CD4-positive, CD25-positive, alpha-beta regulatory T cell (primary cell): Measurements from ENCODE around the gene TRIM10. TPM values are rescaled to one million over a fixed set of nuclear protein-coding genes. Genes with fewer than 3 reads are reported as not detected.

Source experiments
- ATAC-seq, 2 donors: fragments of 150-1000 bp; cut with Tn5 transposase; one replicate each; pipeline ENCODE4 v1.10.0; 2021; ENCODE audit warnings: low read depth in 2 of 2, moderate number of reproducible peaks in 2 of 2, moderate library complexity in 1 of 2
- DNase-seq, 3 donors: peaks; one replicate each; pipeline versions ENCODE4 v3.0.0 to v3.0.0-alpha.2; 2012 to 2022; ENCODE audit warnings: mixed read lengths in 1 of 3
- H3K27ac ChIP-seq: one replicate; pipeline ENCODE4 v1.7.0; 2013; ENCODE audit warnings: mild to moderate bottlenecking, low read length; ENCODE audit not compliant: insufficient read depth, poor library complexity, severe bottlenecking
- H3K27me3 ChIP-seq: one replicate; pipeline ENCODE4 v1.7.0; 2013; ENCODE audit warnings: low read length; ENCODE audit not compliant: control insufficient read depth, insufficient read depth
- H3K36me3 ChIP-seq: one replicate; pipeline ENCODE4 v1.7.0; 2013; ENCODE audit warnings: mild to moderate bottlenecking, low read length, moderate library complexity; ENCODE audit not compliant: control insufficient read depth, insufficient read depth
- H3K4me1 ChIP-seq: 2 replicates; pipeline ENCODE4 v1.7.0; 2013; ENCODE audit warnings: mild to moderate bottlenecking, low read length; ENCODE audit not compliant: insufficient read depth, control insufficient read depth, poor library complexity, severe bottlenecking
- H3K4me3 ChIP-seq: one replicate; pipeline ENCODE4 v1.7.0; 2013; ENCODE audit warnings: low read depth, mild to moderate bottlenecking, low read length, moderate library complexity
- H3K9me3 ChIP-seq, 2 experiments: 1 replicate in 1 of 2; 2 replicates in 1 of 2; pipeline ENCODE4 v1.7.0; 2013; ENCODE audit warnings: low read length in 2 of 2, mild to moderate bottlenecking in 1 of 2, moderate library complexity in 1 of 2; ENCODE audit not compliant: control insufficient read depth in 2 of 2
- H3K27ac Mint-ChIP-seq, 3 donors: one replicate each; pipeline ENCODE4 v1.8.0; 2020 to 2022; ENCODE audit warnings: mild to moderate bottlenecking in 3 of 3, mixed read lengths in 3 of 3, moderate library complexity in 2 of 3
- H3K27me3 Mint-ChIP-seq: one replicate; pipeline ENCODE4 v1.8.0; 2022; ENCODE audit warnings: mild to moderate bottlenecking, mixed read lengths
- H3K36me3 Mint-ChIP-seq: one replicate; pipeline ENCODE4 v1.8.0; 2020; ENCODE audit warnings: mixed read lengths
- H3K4me1 Mint-ChIP-seq, 4 donors: one replicate each; pipeline ENCODE4 v1.8.0; 2020 to 2022; ENCODE audit warnings: mixed read lengths in 4 of 4, mild to moderate bottlenecking in 1 of 4
- H3K4me3 Mint-ChIP-seq, 4 donors: one replicate each; pipeline ENCODE4 v1.8.0; 2020 to 2022; ENCODE audit warnings: mild to moderate bottlenecking in 4 of 4, mixed read lengths in 4 of 4, moderate library complexity in 3 of 4
- H3K9me3 Mint-ChIP-seq, 7 donors: one replicate each; pipeline ENCODE4 v1.8.0; 2020 to 2022; ENCODE audit warnings: mixed read lengths in 7 of 7, mild to moderate bottlenecking in 3 of 7, moderate library complexity in 2 of 7
- polyA plus RNA-seq, 4 donors: library from polyadenylated mRNA; unstranded; fragments of 300-500 nt; fragmentation: Illumina TruSeq; gene quantifications; one replicate each; pipeline ENCODE4 v1.2.3, GENCODE V29; 2021
- total RNA-seq: library from RNA; stranded (reverse); gene quantifications from one replicate; pipeline ENCODE4 v1.2.3, GENCODE V29; 2022

TRIM10 gene
- total and polyA plus RNA-seq, 5 donors from 2014 or later = not detected

GRCh38 chr6:30160008-30160784 is 815 bp downstream of the TRIM10 start:
- no peaks in the 10 kb centered on the region for H3K9me3 ChIP-seq
- no peaks in the 10 kb centered on the region for H3K36me3 ChIP-seq
- Mint-ChIP-seq H3K4me1 (peaks cover 0 to 16% (median 7%) of the 10 kb centered on the region in 4 donors), H3K36me3 (no peaks in the 10 kb centered on the region), H3K9me3 (no peaks in the 10 kb centered on the region), H3K27me3 (peaks cover 25% of the 10 kb centered on the region), H3K4me3 (no peak overlapping the region), H3K27ac (no peak overlapping the region)
- DNase-seq (no peak), ATAC-seq (no peak)
- H3K27me3 ChIP-seq = peaks cover 13% of the 10 kb centered on the region
- H3K4me1 ChIP-seq = peaks cover 4% of the 10 kb centered on the region
- H3K4me3 ChIP-seq = no peak overlapping the region
- H3K27ac ChIP-seq = no peak overlapping the region

- Histone ChIP-seq H3K36me3 (no peaks in the 10 kb centered on the region), H3K27ac (no peak overlapping the region)
- peaks cover 28% of the 10 kb centered on the region for H3K27me3 Mint-ChIP-seq
Observed at GRCh38 chr6:30158475-30159040, 2.5 kb downstream of the TRIM10 start.

GRCh38 chr6:30157999-30158398 is 3.0 kb downstream of the TRIM10 start:
- no peaks in the 10 kb centered on the region for H3K36me3 Mint-ChIP-seq
- no peak for ATAC-seq
- no peak overlapping the region for H3K4me3 ChIP-seq

More at GRCh38 chr6:30158475-30159040, 2.5 kb downstream of the TRIM10 start:
- Mint-ChIP-seq H3K27ac (no peak overlapping the region), H3K4me3 (no peak overlapping the region), H3K36me3 (no peaks in the 10 kb centered on the region), H3K9me3 (no peaks in the 10 kb centered on the region), H3K4me1 (peaks cover 0 to 8% (median 4%) of the 10 kb centered on the region in 4 donors)
- no peak for DNase-seq
- ATAC-seq = no peak
- H3K9me3 ChIP-seq = no peaks in the 10 kb centered on the region
- H3K4me3 ChIP-seq = no peak overlapping the region
- H3K4me1 ChIP-seq = peaks cover 4% of the 10 kb centered on the region
- H3K27me3 ChIP-seq = peaks cover 19% of the 10 kb centered on the region

DNA sequence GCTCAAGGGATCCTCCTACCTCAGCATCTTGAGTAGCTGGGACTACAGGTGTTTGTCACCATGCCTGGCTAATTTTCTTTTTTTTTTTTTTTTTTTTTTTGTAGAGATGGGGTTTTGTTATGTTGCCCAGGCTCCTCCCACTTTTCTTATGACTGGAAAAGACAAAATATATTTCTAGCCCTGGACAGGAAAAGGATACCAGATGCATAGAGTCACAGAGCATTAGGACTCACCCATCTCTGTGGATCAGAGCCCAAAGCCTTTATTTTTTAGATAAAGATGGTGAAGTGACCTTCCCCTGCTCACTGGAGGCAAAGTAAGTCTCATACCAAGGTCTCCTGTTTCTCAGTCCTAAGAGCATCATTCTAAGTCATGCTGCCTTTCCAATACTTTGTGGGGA is 3.4 kb downstream of the TRIM10 start:
- no peak overlapping the region for H3K4me3 Mint-ChIP-seq
- H3K27me3 ChIP-seq = peaks cover 21% of the 10 kb centered on the region
- DNase-seq (no peak), ATAC-seq (no peak)
- peaks cover 0 to 6% (median 2%) of the 10 kb centered on the region in 4 donors for H3K4me1 Mint-ChIP-seq
- H3K4me1 ChIP-seq = no peaks in the 10 kb centered on the region
- no peaks in the 10 kb centered on the region for H3K9me3 ChIP-seq
- no peaks in the 10 kb centered on the region for H3K36me3 ChIP-seq
- H3K36me3 Mint-ChIP-seq = no peaks in the 10 kb centered on the region
- peaks cover 38% of the 10 kb centered on the region for H3K27me3 Mint-ChIP-seq
- H3K27ac Mint-ChIP-seq = no peak overlapping the region
- no peaks in the 10 kb centered on the region for H3K9me3 Mint-ChIP-seq
- no peak overlapping the region for H3K4me3 ChIP-seq
- no peak overlapping the region for H3K27ac ChIP-seq

More at GRCh38 chr6:30157999-30158398, 3.0 kb downstream of the TRIM10 start:
- Histone ChIP-seq H3K4me1 (peaks cover under 1% of the 10 kb centered on the region), H3K27ac (no peak overlapping the region), H3K27me3 (peaks cover 21% of the 10 kb centered on the region), H3K36me3 (no peaks in the 10 kb centered on the region), H3K9me3 (no peaks in the 10 kb centered on the region)
- Mint-ChIP-seq H3K27ac (no peak overlapping the region), H3K27me3 (peaks cover 34% of the 10 kb centered on the region), H3K4me1 (peaks cover 0 to 7% (median 3%) of the 10 kb centered on the region in 4 donors), H3K4me3 (no peak overlapping the region), H3K9me3 (no peaks in the 10 kb centered on the region)
- DNase-seq = no peak

- H3K36me3 ChIP-seq = no peaks in the 10 kb centered on the region
- H3K36me3 Mint-ChIP-seq = no peaks in the 10 kb centered on the region
- H3K9me3 Mint-ChIP-seq = no peaks in the 10 kb centered on the region
- ATAC-seq (no peak), DNase-seq (no peak)
- no peak overlapping the region for H3K4me3 Mint-ChIP-seq
- H3K27ac Mint-ChIP-seq = no peak overlapping the region
- peaks cover 21% of the 10 kb centered on the region for H3K27me3 ChIP-seq
- no peaks in the 10 kb centered on the region for H3K9me3 ChIP-seq
- peaks cover 0 to 2% (median under 1%) of the 10 kb centered on the region in 4 donors for H3K4me1 Mint-ChIP-seq
- H3K4me1 ChIP-seq = no peaks in the 10 kb centered on the region
- no peak overlapping the region for H3K4me3 ChIP-seq
- no peak overlapping the region for H3K27ac ChIP-seq
- peaks cover 39% of the 10 kb centered on the region for H3K27me3 Mint-ChIP-seq
Observed at GRCh38 chr6:30156774-30157173, 4.2 kb downstream of the TRIM10 start.

GRCh38 chr6:30156262-30156599 is 4.8 kb downstream of the TRIM10 start:
- H3K27me3 ChIP-seq = peaks cover 21% of the 10 kb centered on the region
- no peak overlapping the region for H3K27ac Mint-ChIP-seq
- H3K4me1 Mint-ChIP-seq = peaks cover 0 to 5% (median under 1%) of the 10 kb centered on the region in 4 donors
- H3K4me3 ChIP-seq = no peak overlapping the region
- no peak overlapping the region for H3K4me3 Mint-ChIP-seq
- H3K9me3 ChIP-seq = no peaks in the 10 kb centered on the region
- H3K36me3 ChIP-seq = no peaks in the 10 kb centered on the region
- no peak overlapping the region for H3K27ac ChIP-seq
- DNase-seq = no peak
- H3K36me3 Mint-ChIP-seq = no peaks in the 10 kb centered on the region
- ATAC-seq = no peak
- peaks cover 42% of the 10 kb centered on the region for H3K27me3 Mint-ChIP-seq
- no peaks in the 10 kb centered on the region for H3K9me3 Mint-ChIP-seq
- no peaks in the 10 kb centered on the region for H3K4me1 ChIP-seq

DNA sequence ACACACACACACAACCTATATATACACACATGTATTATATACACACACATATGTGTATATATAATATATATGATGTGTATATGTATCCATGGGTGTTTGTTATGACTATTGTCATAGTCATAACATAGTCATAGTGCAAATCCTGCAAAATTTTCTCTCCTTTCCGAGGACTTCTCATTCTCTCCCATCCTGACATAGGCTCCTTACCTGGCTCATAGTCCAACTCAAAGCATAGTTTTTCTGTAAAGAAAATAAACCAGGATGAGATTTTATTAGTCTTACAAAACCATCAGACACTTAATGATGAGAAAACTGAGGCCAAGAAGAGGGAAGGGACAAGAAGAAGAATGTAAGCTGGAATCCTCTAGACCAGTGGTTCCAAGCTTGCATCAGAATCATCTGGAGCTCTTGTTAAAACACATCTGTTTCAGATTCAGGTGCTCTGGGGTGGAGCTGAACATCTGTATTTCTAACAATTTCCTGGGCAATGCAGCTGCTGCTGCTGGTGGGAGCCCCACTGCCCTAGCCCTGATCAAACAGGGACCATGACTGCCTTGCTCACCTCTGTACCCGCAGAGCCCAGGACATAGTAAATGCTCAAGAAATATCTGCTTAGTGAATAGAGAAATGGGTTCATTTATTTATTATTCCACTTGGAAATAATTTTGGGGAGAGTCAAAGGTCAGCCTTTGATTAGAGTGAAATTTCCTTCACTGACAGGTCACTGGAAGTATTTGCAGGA is 5.3 kb downstream of the TRIM10 start:
- Histone ChIP-seq H3K4me3 (no peak overlapping the region), H3K4me1 (no peaks in the 10 kb centered on the region), H3K27me3 (peaks cover 24% of the 10 kb centered on the region), H3K27ac (no peak overlapping the region), H3K36me3 (no peaks in the 10 kb centered on the region), H3K9me3 (no peaks in the 10 kb centered on the region)
- Mint-ChIP-seq H3K27ac (no peak overlapping the region), H3K27me3 (peaks cover 42% of the 10 kb centered on the region), H3K4me1 (peaks cover 0 to 5% (median under 1%) of the 10 kb centered on the region in 4 donors), H3K4me3 (no peak overlapping the region), H3K9me3 (no peaks in the 10 kb centered on the region), H3K36me3 (no peaks in the 10 kb centered on the region)
- ATAC-seq (no peak), DNase-seq (no peak)
